GM10248 (cell line): ENCODE results near the gene LHX4.

Experiments used
- CTCF ChIA-PET: fragments of 300-600 bp; sonication (Branson Sonifier 250); formaldehyde crosslinking; extraction: SDS; loops from one replicate; lab custom pipeline; 2021; ENCODE audit warnings: antibody characterized with exemption; lab: Yijun Ruan, JAX
- POLR2A ChIA-PET: fragments of 350-650 bp; sonication (Branson Sonifier 250); formaldehyde crosslinking; extraction: SDS; loops from one replicate; lab custom pipeline; 2020; ENCODE audit warnings: antibody characterized with exemption; lab: Yijun Ruan, JAX
- DNase-seq: peaks from one replicate; pipeline ENCODE4 v3.0.0; 2012; ENCODE audit errors: extremely low spot score
- CTCF ChIP-seq: IDR thresholded peaks from 2 replicates; pipeline ENCODE4 v1.5.1; 2012; ENCODE audit warnings: mild to moderate bottlenecking, low read depth; ENCODE audit errors: extremely low read depth, missing control alignments, control extremely low read depth

Gene LHX4

DNA sequence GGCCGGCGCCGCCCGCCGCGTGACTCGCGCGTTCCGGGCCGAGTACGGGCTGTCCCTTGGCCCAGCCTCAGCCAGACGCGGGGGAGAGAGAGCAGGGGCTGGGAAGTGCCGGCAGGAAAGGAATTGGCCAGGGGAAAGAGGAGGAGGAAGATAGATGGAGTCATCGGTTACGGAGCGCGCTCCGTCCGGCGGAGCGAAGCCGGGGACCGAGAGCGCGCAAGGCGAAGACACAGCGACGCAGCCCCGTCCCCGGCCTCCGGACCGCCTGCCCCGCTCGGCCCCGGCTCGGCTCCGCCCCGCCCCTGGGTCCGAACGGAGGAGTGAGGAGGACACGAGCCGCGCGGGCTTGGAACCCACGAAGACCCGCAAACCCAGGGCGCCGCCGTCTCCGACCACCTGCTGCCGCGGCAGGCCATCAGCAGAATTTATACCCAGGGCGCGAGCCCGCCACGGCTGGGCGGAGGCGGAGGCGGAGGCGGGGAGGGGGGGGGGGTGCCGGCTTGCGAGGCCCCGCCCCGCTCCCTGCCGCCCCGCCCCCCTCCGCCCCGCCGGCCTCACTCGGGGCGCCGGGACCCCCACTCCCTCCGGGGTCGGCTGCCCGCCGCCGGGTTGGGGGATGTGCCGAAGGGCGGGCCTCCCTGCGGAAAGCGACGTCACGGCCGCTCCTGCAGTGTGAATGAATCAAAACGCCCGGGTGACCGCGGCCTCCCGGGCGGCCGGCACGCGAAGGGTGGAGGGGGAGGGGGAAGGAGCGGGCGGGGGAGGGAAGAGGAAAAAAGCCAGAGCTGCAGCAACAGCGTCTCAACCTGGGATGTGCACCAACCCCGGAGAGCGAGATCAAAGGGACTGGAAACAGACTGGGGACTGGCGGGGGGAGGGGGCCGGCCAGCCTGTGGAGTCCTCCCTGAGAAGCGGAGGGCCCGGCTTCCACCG lies at the start of gene LHX4:
Gene LHX4 (plus strand): TSS at position 782 of the 933 bp plus-strand sequence. CDS start 266 bp downstream, outside the sequence.
- peak; percentile 76 for DNase-seq
- POLR2A ChIA-PET = no interaction called here
- no peak for TF ChIP-seq CTCF
- CTCF ChIA-PET = interaction anchor here (1.0 kb wide), 1 partner anchor 125 kb away, joined by 3 read pairs; no protein-coding TSS in a partner anchor

DNA sequence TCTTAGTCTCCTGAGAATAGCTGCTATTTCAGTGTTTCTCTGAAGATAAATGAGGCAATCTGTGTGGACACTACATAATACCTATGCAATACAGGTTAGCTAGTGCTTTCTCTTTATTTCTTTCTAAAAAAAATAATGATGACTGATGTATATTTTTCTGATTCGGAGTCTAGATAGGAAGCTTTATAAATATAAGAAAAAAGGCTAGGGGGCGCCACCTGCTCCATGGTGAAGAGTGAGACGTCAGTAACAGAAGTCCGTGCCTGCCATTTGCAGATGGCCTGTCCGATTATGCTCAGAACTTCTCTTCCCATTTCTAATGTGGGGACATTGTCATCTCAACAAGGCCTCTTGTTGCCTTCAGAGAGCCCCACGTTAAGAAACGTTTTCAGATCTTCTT lies 49.0 kb upstream of the LHX4 start:
- POLR2A ChIA-PET = no interaction called here
- no peak for DNase-seq
- CTCF ChIA-PET = interaction anchor here (0.9 to 8.9 kb wide), 11 partner anchors 12 to 475 kb away, joined by 3 to 163 read pairs (median 30); partner anchors contain the start of gene QSOX1
- TF ChIP-seq CTCF = no peak

GRCh38 chr1:180181996-180182642 lies 47.9 kb upstream of the LHX4 start:
- no peak for TF ChIP-seq CTCF
- POLR2A ChIA-PET = no interaction called here
- CTCF ChIA-PET = interaction anchor here (2.7 to 8.9 kb wide), 5 partner anchors 14 to 372 kb away, joined by 8 to 163 read pairs (median 40); no protein-coding TSS in a partner anchor
- no peak for DNase-seq

DNA sequence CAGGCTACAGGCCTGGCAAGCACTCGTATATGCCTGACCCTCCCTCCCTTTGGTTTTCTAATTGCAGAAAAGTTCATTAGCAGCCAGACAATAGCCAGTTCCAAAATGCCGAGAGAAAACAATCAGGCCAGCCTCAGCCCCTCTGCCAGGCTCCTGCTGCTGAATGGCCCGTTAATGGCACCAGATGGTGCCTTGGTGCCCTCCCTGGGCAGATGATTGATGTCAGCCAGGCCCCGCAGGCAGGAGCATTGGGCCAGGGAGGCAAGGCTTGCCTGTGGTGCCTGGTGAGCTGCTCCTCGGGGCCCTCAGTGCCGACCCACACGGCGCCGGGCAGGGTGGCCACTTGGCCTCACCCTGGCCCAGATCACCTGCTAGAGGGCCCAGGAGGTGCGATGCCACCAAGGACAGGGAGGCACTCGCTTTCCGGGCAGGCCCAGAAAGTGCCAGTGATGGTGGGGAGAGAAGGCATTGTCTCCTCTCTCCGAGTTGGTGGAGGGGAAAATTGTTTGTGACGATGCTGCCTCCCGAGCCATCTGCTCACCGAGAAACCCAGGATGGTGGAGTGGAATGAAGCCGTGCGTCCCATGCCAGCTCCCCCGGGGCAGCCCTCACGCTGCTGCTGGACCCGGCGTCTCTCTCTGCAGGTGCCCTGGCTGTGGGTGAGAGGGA lies 47.3 kb upstream of the LHX4 start:
- TF ChIP-seq CTCF = no peak
- ChIA-PET CTCF (interaction anchor here (2.7 to 8.9 kb wide), 4 partner anchors 14 to 314 kb away, joined by 8 to 163 read pairs (median 86); no protein-coding TSS in a partner anchor), POLR2A (no interaction called here)
- no peak for DNase-seq

GRCh38 chr1:180183426-180183825 lies 46.6 kb upstream of the LHX4 start:
- ChIA-PET POLR2A (no interaction called here), CTCF (interaction anchor here (2.2 to 4.1 kb wide), 3 partner anchors 13 to 477 kb away, joined by 8 to 22 read pairs (median 10); no protein-coding TSS in a partner anchor)
- TF ChIP-seq CTCF = no peak
- DNase-seq = no peak

DNA sequence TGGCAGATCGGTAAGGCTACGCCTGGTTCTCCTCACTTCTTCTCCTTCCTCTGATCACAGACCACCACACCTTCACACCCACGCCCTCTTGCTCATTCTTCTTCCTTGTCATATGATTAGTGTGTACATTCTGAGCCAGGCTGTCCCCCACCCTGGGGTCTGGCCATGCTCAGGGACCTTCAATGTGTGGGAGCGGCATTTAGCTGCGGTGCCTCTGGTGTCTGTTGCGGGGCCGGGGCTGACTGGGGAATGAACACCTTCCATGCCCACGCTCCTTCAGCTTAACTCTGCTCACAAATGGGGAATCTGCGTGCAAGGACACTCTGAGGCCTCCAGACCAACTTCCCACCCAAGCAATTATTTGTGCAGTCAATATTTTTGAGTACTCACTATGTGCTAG lies 46.0 kb upstream of the LHX4 start:
- ChIA-PET POLR2A (no interaction called here), CTCF (interaction anchor here (2.0 to 4.1 kb wide), 4 partner anchors 13 to 478 kb away, joined by 8 to 22 read pairs (median 10); no protein-coding TSS in a partner anchor)
- no peak for DNase-seq
- TF ChIP-seq CTCF = no peak
